Muscle layer of colon (tissue), 2 donors: ENCODE results near the gene POC5.
A peak's percentile ranks its signal among the peaks of the same experiment; 100 is the strongest.
"Not testable (repeated sequence)": the region's sequence is repeated elsewhere in the genome, so short reads cannot be mapped to it uniquely, and the experiment has no call there.

Source experiments
- H3K27ac ChIP-seq: one replicate; pipeline ENCODE4 v1.7.0; 2013; ENCODE audit warnings: low read depth, mild to moderate bottlenecking, low read length, moderate library complexity
- H3K27me3 ChIP-seq, 2 donors: one replicate each; pipeline ENCODE4 v1.7.0; 2013; ENCODE audit warnings: low read length in 2 of 2, mild to moderate bottlenecking in 2 of 2; ENCODE audit not compliant: insufficient read depth in 2 of 2, control insufficient read depth in 1 of 2
- H3K36me3 ChIP-seq: one replicate; pipeline ENCODE4 v1.7.0; 2013; ENCODE audit warnings: mild to moderate bottlenecking, low read length; ENCODE audit not compliant: insufficient read depth
- H3K4me1 ChIP-seq: one replicate; pipeline ENCODE4 v1.7.0; 2013; ENCODE audit warnings: mild to moderate bottlenecking, low read length; ENCODE audit not compliant: insufficient read depth
- H3K4me3 ChIP-seq, 2 donors: one replicate each; pipeline ENCODE4 v1.7.0; 2013; ENCODE audit warnings: low read length in 2 of 2, low read depth in 1 of 2, mild to moderate bottlenecking in 1 of 2, moderate library complexity in 1 of 2
- H3K9ac ChIP-seq: one replicate; pipeline ENCODE4 v1.7.0; 2013; ENCODE audit warnings: low read length
- H3K9me3 ChIP-seq: one replicate; pipeline ENCODE4 v1.7.0; 2013; ENCODE audit warnings: mild to moderate bottlenecking, low read length
- donor health status: abdominal sarcoma.
- donor health status: Adenocarcinoma of cecum.

POC5 gene

DNA sequence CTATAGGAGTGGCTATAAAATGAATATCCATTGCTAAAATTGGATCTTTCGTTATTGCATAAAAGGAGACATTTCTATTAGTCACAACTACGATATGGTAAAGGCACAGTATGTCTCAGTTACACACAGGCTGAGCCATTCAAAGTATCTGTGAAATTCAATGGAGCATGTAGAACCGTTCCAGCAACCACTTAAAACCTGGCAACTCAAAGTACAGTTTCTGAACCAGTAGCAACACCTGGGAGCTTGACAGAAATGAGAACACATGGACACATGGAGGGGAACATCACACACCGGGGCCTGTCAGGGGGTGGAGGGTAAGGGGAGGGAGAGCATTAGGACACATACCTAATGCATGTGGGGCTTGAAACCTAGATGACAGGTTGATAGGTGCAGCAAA is 15.4 kb downstream of the POC5 start:
- H3K9ac ChIP-seq, result no peak overlapping the region
- peaks cover 13% of the 10 kb centered on the region for H3K36me3 ChIP-seq
- no peak overlapping the region for H3K4me3 ChIP-seq
- H3K4me1 ChIP-seq, result no peaks in the 10 kb centered on the region
- H3K27ac ChIP-seq, result no peak overlapping the region
- H3K9me3 ChIP-seq, result no peaks in the 10 kb centered on the region
- no peaks in the 10 kb centered on the region for H3K27me3 ChIP-seq

DNA sequence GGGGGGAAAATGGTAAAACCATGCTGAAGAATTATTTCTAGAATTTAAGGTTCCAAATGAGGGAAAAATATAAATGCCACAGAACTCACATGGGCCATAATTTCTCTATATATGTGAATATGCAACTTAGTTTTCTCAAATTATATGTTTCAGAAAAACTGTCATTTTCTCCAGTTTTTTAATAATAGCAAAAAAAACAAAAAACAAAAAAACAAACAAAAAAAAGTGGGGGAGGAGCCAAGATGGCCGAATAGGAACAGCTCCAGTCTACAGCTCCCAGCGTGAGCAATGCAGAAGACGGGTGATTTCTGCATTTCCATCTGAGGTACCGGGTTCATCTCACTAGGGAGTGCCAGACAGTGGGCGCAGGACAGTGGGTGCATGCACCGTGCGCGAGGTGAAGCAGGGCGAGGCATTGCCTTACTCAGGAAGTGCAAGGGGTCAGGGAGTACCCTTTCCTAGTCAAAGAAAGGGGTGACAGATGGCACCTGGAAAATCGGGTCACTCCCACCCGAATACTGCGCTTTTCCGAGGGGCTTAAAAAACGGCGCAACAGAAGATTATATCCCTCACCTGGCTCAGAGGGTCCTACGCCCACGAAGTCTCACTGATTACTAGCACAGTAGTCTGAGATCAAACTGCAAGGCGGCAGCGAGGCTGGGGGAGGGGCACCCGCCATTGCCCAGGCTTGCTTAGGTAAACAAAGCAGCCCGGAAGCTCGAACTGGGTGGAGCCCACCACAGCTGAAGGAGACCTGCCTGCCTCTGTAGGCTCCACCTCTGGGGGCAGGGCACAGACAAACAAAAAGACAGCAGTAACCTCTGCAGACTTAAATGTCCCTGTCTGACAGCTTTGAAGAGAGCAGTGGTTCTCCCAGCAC is 21.5 kb downstream of the POC5 start:
- not testable (repeated sequence) for H3K9ac ChIP-seq, H3K4me3 ChIP-seq, H3K27ac ChIP-seq, H3K36me3 ChIP-seq, H3K27me3 ChIP-seq, H3K4me1 ChIP-seq, H3K9me3 ChIP-seq

DNA sequence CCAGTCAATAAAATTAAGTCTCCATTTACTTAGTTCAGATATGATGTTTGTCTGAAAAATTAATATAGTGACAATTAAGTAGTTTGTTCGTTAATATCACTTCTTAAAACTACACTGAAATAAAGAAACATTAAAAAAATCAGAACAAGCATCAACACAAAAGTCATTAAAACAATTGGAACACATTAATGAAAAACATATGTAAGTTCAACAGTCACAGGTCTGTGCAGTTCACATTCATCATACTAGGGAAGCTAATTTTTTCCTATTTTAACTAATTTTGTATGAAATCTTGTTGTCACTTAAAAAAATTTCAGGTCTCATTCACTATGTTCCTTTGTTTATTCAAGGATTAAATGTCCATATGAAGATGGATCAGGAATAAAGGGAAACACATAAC is 22.5 kb downstream of the POC5 start:
- peaks cover 9% of the 10 kb centered on the region for H3K36me3 ChIP-seq
- no peaks in the 10 kb centered on the region for H3K9me3 ChIP-seq
- H3K9ac ChIP-seq, result no peak overlapping the region
- H3K4me3 ChIP-seq, result no peak overlapping the region
- no peak overlapping the region for H3K27ac ChIP-seq
- H3K4me1 ChIP-seq, result no peaks in the 10 kb centered on the region
- no peaks in the 10 kb centered on the region for H3K27me3 ChIP-seq

DNA sequence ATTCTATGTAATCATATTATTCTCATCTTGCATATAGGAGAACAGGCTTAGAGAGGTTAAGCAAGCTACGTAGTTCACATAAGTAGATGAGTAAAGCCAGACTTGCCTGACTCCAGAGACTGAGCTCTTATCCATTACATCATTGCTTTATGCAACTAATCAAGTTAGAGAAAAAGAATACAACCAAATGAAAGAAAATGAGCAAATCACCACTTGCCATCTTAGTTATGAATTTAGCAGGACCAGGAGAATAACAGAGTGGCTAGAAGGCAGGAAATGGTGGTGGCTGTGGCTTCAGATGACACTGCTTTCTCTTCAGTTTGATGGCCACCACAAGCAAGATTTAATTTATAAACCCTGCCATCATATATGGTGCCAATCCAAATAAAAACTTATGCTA is 26.6 kb downstream of the POC5 start:
- no peak overlapping the region for H3K4me3 ChIP-seq
- H3K36me3 ChIP-seq, result peaks cover 9% of the 10 kb centered on the region
- H3K9me3 ChIP-seq, result no peaks in the 10 kb centered on the region
- no peaks in the 10 kb centered on the region for H3K4me1 ChIP-seq
- H3K9ac ChIP-seq, result no peak overlapping the region
- no peak overlapping the region for H3K27ac ChIP-seq
- H3K27me3 ChIP-seq, result no peaks in the 10 kb centered on the region

- Histone ChIP-seq H3K9me3 (no peaks in the 10 kb centered on the region), H3K4me1 (no peaks in the 10 kb centered on the region), H3K27me3 (no peaks in the 10 kb centered on the region), H3K4me3 (no peak overlapping the region), H3K9ac (no peak overlapping the region), H3K27ac (no peak overlapping the region), H3K36me3 (peaks cover 3% of the 10 kb centered on the region)
Measured at GRCh38 chr5:75686480-75686879, 30.8 kb downstream of the POC5 start.

GRCh38 chr5:75685141-75685540 is 32.1 kb downstream of the POC5 start:
- Histone ChIP-seq H3K4me3 (no peak overlapping the region), H3K4me1 (peaks cover 5% of the 10 kb centered on the region), H3K27me3 (no peaks in the 10 kb centered on the region), H3K36me3 (no peaks in the 10 kb centered on the region), H3K9me3 (no peaks in the 10 kb centered on the region), H3K9ac (no peak overlapping the region), H3K27ac (no peak overlapping the region)

GRCh38 chr5:75681125-75681830 is 36.0 kb downstream of the POC5 start:
- no peaks in the 10 kb centered on the region for H3K36me3 ChIP-seq
- no peak overlapping the region for H3K9ac ChIP-seq
- no peak overlapping the region for H3K27ac ChIP-seq
- peak overlapping the region in 1 of 2 donors; percentile 28 for H3K4me3 ChIP-seq
- no peaks in the 10 kb centered on the region for H3K27me3 ChIP-seq
- no peaks in the 10 kb centered on the region for H3K9me3 ChIP-seq
- H3K4me1 ChIP-seq, result peaks cover 5% of the 10 kb centered on the region

DNA sequence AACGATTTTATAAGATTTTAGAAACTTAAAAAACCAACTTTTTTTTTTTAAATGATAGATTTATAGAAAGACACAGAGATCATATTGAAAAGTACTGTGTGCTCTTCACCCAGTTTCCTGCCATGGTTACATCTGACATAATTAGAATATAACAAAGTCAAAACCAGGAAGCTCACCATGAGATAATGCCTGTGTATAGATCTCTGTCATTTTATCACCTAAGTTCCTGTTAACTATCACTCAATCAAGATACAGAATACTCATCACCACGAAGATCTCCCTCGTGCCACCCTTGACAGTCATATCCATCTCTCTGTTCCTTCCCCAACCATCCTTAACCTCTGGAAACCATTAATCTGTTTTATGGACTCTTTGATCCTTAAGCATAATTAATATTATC is 39.1 kb downstream of the POC5 start:
- Histone ChIP-seq H3K4me3 (no peak overlapping the region), H3K9me3 (no peaks in the 10 kb centered on the region), H3K36me3 (peaks cover 5% of the 10 kb centered on the region), H3K4me1 (peaks cover 5% of the 10 kb centered on the region), H3K27me3 (no peaks in the 10 kb centered on the region), H3K27ac (no peak overlapping the region), H3K9ac (no peak overlapping the region)

DNA sequence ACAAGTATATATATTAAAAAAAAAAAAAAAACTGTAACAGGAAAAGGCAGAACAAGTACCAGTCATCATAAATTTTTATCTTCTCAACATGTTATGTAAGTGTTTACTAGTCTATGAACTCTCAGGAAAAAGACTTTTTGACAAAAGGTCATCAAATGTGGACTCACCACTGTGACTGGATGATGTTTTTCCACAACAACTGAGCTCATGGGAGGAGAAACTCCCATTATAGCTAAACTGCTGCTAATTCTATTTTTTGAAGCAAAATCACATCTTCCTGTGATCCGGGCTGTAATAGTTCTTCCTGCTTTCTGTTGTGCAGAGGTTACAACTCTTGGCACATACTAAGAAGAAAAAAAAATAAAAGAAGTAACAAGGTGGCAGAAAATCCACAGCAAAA is 39.6 kb downstream of the POC5 start:
- no peak overlapping the region for H3K4me3 ChIP-seq
- H3K9ac ChIP-seq, result no peak overlapping the region
- H3K9me3 ChIP-seq, result no peaks in the 10 kb centered on the region
- H3K27me3 ChIP-seq, result no peaks in the 10 kb centered on the region
- peaks cover 5% of the 10 kb centered on the region for H3K4me1 ChIP-seq
- peaks cover 5% of the 10 kb centered on the region for H3K36me3 ChIP-seq
- H3K27ac ChIP-seq, result no peak overlapping the region

GRCh38 chr5:75675783-75676182 is 41.5 kb downstream of the POC5 start:
- Histone ChIP-seq H3K27ac (no peak overlapping the region), H3K4me3 (no peak overlapping the region), H3K9me3 (no peaks in the 10 kb centered on the region), H3K36me3 (peaks cover 5% of the 10 kb centered on the region), H3K27me3 (no peaks in the 10 kb centered on the region), H3K9ac (no peak overlapping the region), H3K4me1 (peaks cover under 1% of the 10 kb centered on the region)

DNA sequence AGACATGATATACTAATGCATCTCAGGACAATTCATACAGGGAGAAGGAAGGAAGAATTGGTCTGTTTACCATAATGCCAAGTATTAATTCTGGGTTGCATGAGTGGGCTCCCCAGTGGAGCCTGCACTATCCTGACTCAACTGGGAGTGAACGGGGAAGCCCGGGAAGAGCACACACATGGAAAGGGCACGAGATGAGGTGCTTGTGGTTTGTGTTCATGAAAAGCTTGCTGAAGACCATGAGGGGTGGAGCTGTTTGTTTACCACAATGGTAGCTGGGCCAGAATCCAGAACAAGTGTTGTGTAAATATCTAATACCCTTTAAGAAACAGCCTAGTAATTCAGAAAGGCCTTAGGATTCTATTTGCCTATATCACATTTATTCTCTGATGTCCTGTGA is 44.6 kb downstream of the POC5 start:
- Histone ChIP-seq H3K4me1 (peaks cover 3% of the 10 kb centered on the region), H3K4me3 (no peak overlapping the region), H3K9ac (no peak overlapping the region), H3K27ac (no peak overlapping the region), H3K27me3 (no peaks in the 10 kb centered on the region), H3K9me3 (no peaks in the 10 kb centered on the region), H3K36me3 (peaks cover 5% of the 10 kb centered on the region)
